GM13977 (cell line): ENCODE results near the gene PIGL.
"Not testable (repeated sequence)": the region's sequence is repeated elsewhere in the genome, so short reads cannot be mapped to it uniquely, and the experiment has no call there.

Experiments used
- DNase-seq: peaks from one replicate; pipeline ENCODE4 v3.0.0; 2012; ENCODE audit warnings: low spot score
- in situ Hi-C: fragments of 300-500 bp; cut with MboI; formaldehyde crosslinking; loops from one replicate; pipeline ENCODE4 v1.12.0; 2022; ENCODE audit warnings: low sequenced_read_pairs, low pct_unique_long_range_greater_than_20kb, mixed read lengths, inconsistent platforms; ENCODE audit not compliant: unreplicated experiment
- TF ChIP-seq, protein P1 (sequence below): IDR thresholded peaks from 2 replicates; pipeline ENCODE4 v1.5.1; 2012; ENCODE audit warnings: mild to moderate bottlenecking, control low read depth; ENCODE audit not compliant: insufficient read depth; ENCODE audit errors: extremely low read depth, missing control alignments

PIGL gene

DNA sequence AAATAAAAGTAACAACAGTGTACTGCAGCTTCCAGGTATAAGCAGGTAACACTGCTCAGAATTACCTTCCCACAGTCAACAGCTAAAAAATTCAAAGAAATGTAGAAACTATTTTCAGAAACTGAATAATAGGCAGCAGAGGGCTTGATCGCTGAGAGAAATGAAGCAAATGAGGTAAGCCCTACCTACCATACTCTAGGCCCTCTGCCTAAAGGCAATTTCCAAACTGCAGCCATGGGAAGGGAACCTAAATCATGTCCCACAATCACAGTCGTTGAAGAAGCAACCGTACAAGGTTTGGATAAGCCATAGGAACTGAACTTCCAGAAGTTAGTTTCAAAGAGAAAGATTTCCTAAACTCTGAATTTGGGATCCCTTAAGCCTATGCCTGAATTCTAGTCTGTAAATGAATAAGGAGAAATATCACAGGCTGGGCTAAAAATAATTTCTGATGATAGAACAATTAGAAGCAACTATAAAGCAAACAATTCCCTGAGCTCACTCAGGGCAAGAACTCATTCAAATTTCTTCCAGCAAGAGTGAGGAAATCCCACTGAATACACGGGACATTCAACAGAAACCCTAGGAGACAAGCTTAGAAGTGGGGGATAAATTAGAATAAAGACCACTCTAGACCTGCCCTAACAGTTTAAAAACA lies 26.2 kb upstream of the PIGL start:
- in situ Hi-C loops: no loop called here
- TF ChIP-seq, protein P1, sequence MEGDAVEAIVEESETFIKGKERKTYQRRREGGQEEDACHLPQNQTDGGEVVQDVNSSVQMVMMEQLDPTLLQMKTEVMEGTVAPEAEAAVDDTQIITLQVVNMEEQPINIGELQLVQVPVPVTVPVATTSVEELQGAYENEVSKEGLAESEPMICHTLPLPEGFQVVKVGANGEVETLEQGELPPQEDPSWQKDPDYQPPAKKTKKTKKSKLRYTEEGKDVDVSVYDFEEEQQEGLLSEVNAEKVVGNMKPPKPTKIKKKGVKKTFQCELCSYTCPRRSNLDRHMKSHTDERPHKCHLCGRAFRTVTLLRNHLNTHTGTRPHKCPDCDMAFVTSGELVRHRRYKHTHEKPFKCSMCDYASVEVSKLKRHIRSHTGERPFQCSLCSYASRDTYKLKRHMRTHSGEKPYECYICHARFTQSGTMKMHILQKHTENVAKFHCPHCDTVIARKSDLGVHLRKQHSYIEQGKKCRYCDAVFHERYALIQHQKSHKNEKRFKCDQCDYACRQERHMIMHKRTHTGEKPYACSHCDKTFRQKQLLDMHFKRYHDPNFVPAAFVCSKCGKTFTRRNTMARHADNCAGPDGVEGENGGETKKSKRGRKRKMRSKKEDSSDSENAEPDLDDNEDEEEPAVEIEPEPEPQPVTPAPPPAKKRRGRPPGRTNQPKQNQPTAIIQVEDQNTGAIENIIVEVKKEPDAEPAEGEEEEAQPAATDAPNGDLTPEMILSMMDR: no peak
- DNase-seq: no peak

GRCh38 chr17:16191604-16192003 lies 25.4 kb upstream of the PIGL start:
- in situ Hi-C loops: no loop called here
- TF ChIP-seq, protein P1: no peak
- DNase-seq: no peak

- in situ Hi-C loops, DNase-seq: not testable (repeated sequence)
Measured at GRCh38 chr17:16194307-16194835, 22.6 kb upstream of the PIGL start.

GRCh38 chr17:16197276-16197675 lies 19.7 kb upstream of the PIGL start:
- TF ChIP-seq, protein P1: no peak
- in situ Hi-C loops: no loop called here
- DNase-seq: no peak

DNA sequence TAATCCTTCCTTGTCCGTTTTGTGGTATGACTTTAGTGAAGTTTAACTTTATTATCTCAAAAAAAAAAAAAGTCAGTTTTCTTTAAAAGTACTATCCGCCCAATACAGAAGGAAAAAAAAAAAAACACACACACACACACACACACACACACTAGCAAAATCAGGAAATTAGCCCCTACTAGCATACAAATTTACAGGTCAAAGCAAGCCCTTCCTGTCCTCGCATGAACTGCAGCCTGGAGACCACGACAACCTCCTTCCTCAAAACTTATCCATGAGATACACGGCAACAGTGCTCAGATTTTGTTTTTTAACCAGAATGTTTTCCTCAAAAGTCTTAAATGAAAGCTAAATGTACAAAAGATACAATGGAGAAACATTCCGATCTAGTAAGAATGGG lies 17.9 kb upstream of the PIGL start:
- in situ Hi-C loops: no loop called here
- TF ChIP-seq, protein P1: no peak

DNA sequence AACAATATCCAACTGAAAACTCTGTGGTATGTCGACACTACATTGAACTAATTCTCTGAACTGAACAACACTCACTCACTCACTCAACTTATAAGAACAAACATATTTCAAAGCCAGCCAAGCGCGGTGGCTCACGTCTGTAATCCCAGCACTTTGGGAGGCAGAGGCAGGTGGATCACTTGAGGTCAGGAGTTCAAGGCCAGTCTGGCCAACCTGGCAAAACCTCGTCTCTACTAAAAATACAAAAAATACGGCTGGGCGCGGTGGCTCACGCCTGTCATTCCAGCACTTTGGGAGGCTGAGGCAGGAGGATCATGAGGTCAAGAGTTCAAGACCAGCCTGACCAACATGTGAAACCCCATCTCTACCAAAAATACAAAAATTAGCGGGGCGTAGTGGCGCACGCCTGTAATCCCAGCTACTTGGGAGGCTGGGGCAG lies 15.3 kb upstream of the PIGL start:
- in situ Hi-C loops, DNase-seq: not testable (repeated sequence)

More for the DNA sequence above, 17.9 kb upstream of the PIGL start:
- DNase-seq: no peak

DNA sequence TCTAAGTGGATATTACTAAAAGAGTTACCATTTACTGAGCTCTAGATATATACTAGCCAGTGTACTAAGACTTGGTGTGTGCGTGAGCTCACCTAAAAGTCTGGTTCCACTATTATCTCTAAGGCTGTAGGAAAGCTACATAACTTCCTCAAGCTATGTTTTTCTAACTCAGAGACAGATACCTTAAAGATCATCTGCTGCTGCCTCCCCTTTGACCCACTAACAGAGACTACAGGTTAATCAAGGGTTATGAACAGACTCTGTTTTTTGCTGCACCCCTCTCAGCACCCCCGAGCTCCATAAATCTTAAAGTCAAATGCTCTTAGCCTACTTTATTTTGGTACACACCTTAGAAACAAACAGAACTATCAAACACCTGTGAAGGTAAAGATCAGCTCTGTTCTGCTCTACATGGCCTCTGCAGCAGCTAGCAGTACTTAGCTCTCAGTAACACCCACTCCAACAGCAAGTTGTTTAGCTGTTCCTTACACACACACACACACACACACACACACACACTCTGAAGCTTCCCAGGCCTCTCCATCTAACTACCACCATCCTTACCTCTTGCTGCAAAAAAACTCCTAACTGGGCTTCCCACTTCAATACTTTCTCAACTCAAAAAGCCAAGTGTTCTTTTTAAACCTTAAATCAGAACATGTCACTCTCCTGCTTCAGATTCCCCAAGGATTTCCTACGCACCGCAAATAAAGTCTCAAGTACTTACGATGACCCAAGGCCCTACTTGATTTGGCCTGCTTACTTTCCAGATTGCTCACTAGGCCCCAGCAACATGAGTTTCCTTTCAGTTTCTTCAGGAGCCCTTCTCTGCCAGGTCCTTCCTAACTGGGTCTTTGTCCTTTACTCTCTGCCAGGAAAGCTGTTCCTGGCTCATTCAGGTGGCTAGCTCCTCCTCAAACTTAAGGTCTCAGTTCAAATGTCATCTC lies 14.2 kb upstream of the PIGL start:
- in situ Hi-C loops, DNase-seq: not testable (repeated sequence)

GRCh38 chr17:16204763-16205162 lies 12.2 kb upstream of the PIGL start:
- DNase-seq, in situ Hi-C loops: not testable (repeated sequence)
